Smooth muscle cell (in vitro differentiated cells): ENCODE data around the gene LTBP3. TPM values are rescaled to one million over a fixed set of nuclear protein-coding genes. Genes with fewer than 3 reads are reported as not detected.

Experiments
- DNase-seq: peaks from one replicate; lab custom pipeline; 2025; ENCODE audit not compliant: unreplicated experiment; lab: John Stamatoyannopoulos, UW
- H2AFZ ChIP-seq: fragments of 200-600 bp; sonication (generic); 2 replicates; pipeline ENCODE4 v1.6.0; 2016; ENCODE audit warnings: antibody characterized with exemption, low read depth, mild to moderate bottlenecking
- H3F3A ChIP-seq: fragments of 200-600 bp; sonication (generic); 2 replicates; pipeline ENCODE4 v1.6.0; 2017; ENCODE audit warnings: antibody characterized with exemption, low read depth
- H3K27ac ChIP-seq: fragments of 200-600 bp; sonication (generic); 2 replicates; pipeline ENCODE4 v1.5.1; 2016; ENCODE audit warnings: low read depth, mild to moderate bottlenecking
- H3K27me3 ChIP-seq: fragments of 200-600 bp; sonication (generic); 2 replicates; pipeline ENCODE4 v1.6.1; 2016; ENCODE audit warnings: low read depth, mild to moderate bottlenecking
- H3K36me3 ChIP-seq: fragments of 200-600 bp; sonication (generic); 2 replicates; pipeline ENCODE4 v1.5.1; 2016; ENCODE audit warnings: low read depth
- H3K4me1 ChIP-seq: fragments of 200-600 bp; sonication (generic); 2 replicates; pipeline ENCODE4 v1.5.1; 2016; ENCODE audit warnings: low read depth
- H3K4me2 ChIP-seq: fragments of 200-600 bp; sonication (generic); 2 replicates; pipeline ENCODE4 v1.6.0; 2016; ENCODE audit warnings: mild to moderate bottlenecking
- H3K4me3 ChIP-seq: fragments of 200-600 bp; sonication (generic); 2 replicates; pipeline ENCODE4 v1.5.1; 2016; ENCODE audit warnings: mild to moderate bottlenecking
- H3K79me2 ChIP-seq: fragments of 200-600 bp; sonication (generic); 2 replicates; pipeline ENCODE4 v1.6.0; 2016; ENCODE audit warnings: low read depth, mild to moderate bottlenecking
- H3K9ac ChIP-seq: fragments of 200-600 bp; sonication (generic); 2 replicates; pipeline ENCODE4 v1.6.0; 2016; ENCODE audit warnings: low read depth
- H3K9me3 ChIP-seq: fragments of 200-600 bp; sonication (generic); replicated peaks from 2 replicates; pipeline ENCODE4 v1.5.1; 2016; ENCODE audit warnings: low read depth
- H4K20me1 ChIP-seq: fragments of 200-600 bp; sonication (generic); 2 replicates; pipeline ENCODE4 v1.6.0; 2016; ENCODE audit warnings: low read depth
- WGBS: methylation state at CpG from one replicate; pipeline ENCODE4 v1.1.7; 2016; ENCODE audit warnings: low lambda C conversion rate; 5-methylcytosine and 5-hydroxymethylcytosine counted together
- polyA plus RNA-seq: library from polyadenylated mRNA; unstranded; fragments of >200 nt; fragmentation: Nextera tagmentation; extraction: Ambion mirVana; gene quantifications from 2 replicates; pipeline ENCODE4 v1.2.1, GENCODE V29; 2016
- total RNA-seq: library from RNA; depleted of rRNA; stranded (reverse); fragments of >200 nt; gene quantifications from 2 replicates; pipeline ENCODE4 v1.2.3, GENCODE V29; 2014
- TF ChIP-seq, protein P1 (sequence below): fragments of 200-600 bp; sonication (generic); IDR thresholded peaks from 2 replicates; pipeline ENCODE4 v1.5.1; 2017; ENCODE audit warnings: borderline replicate concordance, mild to moderate bottlenecking, antibody characterized with exemption; ENCODE audit not compliant: insufficient read depth, poor library complexity, severe bottlenecking

Gene LTBP3
- total RNA-seq (33.6 TPM in 2 replicates), polyA plus RNA-seq (46.4 and 53.9 TPM in 2 replicates)

- H3K9me3 ChIP-seq = no peaks in the 10 kb centered on the region
- peak within 1 kb of the TSS; percentile 63 for H3K4me3 ChIP-seq
- peak; percentile 37 for DNase-seq
- H3K36me3 ChIP-seq = no peaks in the 10 kb centered on the region
- H4K20me1 ChIP-seq = peaks cover 10% of the 10 kb centered on the region
- TF ChIP-seq, protein P1, sequence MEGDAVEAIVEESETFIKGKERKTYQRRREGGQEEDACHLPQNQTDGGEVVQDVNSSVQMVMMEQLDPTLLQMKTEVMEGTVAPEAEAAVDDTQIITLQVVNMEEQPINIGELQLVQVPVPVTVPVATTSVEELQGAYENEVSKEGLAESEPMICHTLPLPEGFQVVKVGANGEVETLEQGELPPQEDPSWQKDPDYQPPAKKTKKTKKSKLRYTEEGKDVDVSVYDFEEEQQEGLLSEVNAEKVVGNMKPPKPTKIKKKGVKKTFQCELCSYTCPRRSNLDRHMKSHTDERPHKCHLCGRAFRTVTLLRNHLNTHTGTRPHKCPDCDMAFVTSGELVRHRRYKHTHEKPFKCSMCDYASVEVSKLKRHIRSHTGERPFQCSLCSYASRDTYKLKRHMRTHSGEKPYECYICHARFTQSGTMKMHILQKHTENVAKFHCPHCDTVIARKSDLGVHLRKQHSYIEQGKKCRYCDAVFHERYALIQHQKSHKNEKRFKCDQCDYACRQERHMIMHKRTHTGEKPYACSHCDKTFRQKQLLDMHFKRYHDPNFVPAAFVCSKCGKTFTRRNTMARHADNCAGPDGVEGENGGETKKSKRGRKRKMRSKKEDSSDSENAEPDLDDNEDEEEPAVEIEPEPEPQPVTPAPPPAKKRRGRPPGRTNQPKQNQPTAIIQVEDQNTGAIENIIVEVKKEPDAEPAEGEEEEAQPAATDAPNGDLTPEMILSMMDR = no peak
- H3K4me2 ChIP-seq = peak within 1 kb of the TSS; percentile 96
- peaks cover 5% of the 10 kb centered on the region for H3K79me2 ChIP-seq
- H3K27ac ChIP-seq = peak within 1 kb of the TSS; percentile 75
- peak within 1 kb of the TSS; percentile 64 for H3K9ac ChIP-seq
- H3K27me3 ChIP-seq = no peaks in the 10 kb centered on the region
- peak within 1 kb of the TSS; percentile 69 for H2AFZ ChIP-seq
- H3F3A ChIP-seq = peaks cover 43% of the 10 kb centered on the region
- WGBS = 2% methylated on average over 32 of the region's 79 CpGs
- peaks cover 20% of the 10 kb centered on the region for H3K4me1 ChIP-seq
Measured at GRCh38 chr11:65558002-65558929, at the start of gene LTBP3. Gene LTBP3 (minus strand): TSS chr11:65558359. CDS start chr11:65557959, 400 bp downstream.

DNA sequence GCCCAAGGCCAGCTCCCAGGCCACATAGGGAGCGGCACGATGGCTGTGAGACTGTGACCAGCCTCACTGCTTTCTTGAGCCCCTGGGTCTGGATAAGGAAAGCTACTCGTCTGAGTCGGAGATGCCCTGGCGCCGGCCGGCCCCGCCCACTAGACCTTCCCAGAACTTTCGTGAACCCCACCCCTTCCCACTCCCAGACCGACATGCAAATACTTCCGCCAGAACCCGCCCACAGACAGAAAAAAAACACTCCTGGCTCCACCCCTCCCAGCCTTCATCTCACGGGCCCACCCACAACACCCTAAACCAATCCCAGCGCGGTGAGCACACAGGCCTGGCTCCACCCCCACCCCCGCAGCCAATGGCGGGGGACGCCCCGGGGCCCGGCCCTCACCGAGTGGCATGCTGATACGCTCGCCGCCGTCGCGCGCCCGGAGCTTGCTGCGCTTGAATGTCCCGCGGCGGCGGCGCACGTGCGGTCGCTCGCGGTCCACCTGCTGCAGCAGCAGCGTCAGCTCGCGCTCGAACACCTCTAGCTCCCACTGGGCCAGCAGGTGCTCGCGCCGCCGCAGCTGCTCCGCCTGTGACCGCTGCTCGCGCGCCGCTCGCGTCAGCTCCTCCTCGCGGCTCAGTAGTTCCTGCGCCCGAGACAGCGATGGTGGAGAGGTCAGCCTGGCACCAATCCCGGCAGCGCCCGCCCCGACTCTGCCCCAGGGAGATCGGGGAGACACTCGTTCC, 48.9 kb upstream of the LTBP3 start:
- TF ChIP-seq, protein P1 = no peak
- no peak overlapping the region for H2AFZ ChIP-seq
- H3K79me2 ChIP-seq = peaks cover 11% of the 10 kb centered on the region
- peak overlapping the region; percentile 79 for H3K4me2 ChIP-seq
- H4K20me1 ChIP-seq = peaks cover 56% of the 10 kb centered on the region
- DNase-seq = peak; percentile 92
- peak overlapping the region; percentile 27 for H3K4me3 ChIP-seq
- H3K9me3 ChIP-seq = no peaks in the 10 kb centered on the region
- H3F3A ChIP-seq = peaks cover 5% of the 10 kb centered on the region
- no peaks in the 10 kb centered on the region for H3K27me3 ChIP-seq
- peaks cover 12% of the 10 kb centered on the region for H3K4me1 ChIP-seq
- H3K36me3 ChIP-seq = peaks cover 3% of the 10 kb centered on the region
- no peak overlapping the region for H3K9ac ChIP-seq
- H3K27ac ChIP-seq = peak overlapping the region; percentile 41
- whole genome bisulfite sequencing = 6% methylated on average over 66 of the region's 67 CpGs

- TF ChIP-seq, protein P1 = no peak
- H3K27ac ChIP-seq = no peak overlapping the region
Measured at GRCh38 chr11:65604258-65604657, 46.1 kb upstream of the LTBP3 start.

More at GRCh38 chr11:65604258-65604657, 46.1 kb upstream of the LTBP3 start:
- Histone ChIP-seq H4K20me1 (peaks cover 28% of the 10 kb centered on the region), H3K9me3 (no peaks in the 10 kb centered on the region), H3K9ac (no peak overlapping the region), H2AFZ (no peak overlapping the region), H3K27me3 (no peaks in the 10 kb centered on the region), H3K36me3 (peaks cover 3% of the 10 kb centered on the region), H3K4me2 (no peak overlapping the region), H3F3A (peaks cover 5% of the 10 kb centered on the region), H3K4me1 (peaks cover 9% of the 10 kb centered on the region), H3K4me3 (no peak overlapping the region), H3K79me2 (no peaks in the 10 kb centered on the region)
- WGBS = 100% methylated on average over 1 of the region's 1 CpG
- no peak for DNase-seq
